ENCODE results near the gene IL1RL2. TPM values are rescaled to one million over a fixed set of nuclear protein-coding genes. Genes with fewer than 3 reads are reported as not detected.

The IL1RL2 gene
- 1 to 10 TPM in 1 of 4 donors, under 1 TPM in 1, not detected in 2; 0.70 to 1.3 TPM for total RNA-seq

GRCh38 chr2:102186791-102187495, at the start of gene IL1RL2:
Gene IL1RL2, plus strand, starts transcription at chr2:102187023. Its CDS starts 845 bp downstream, at chr2:102187868.
- H3K36me3 ChIP-seq: no peaks in the 10 kb centered on the region
- TF ChIP-seq CTCF (IDR thresholded peaks at IDR 0.05) (no peak), POLR2A (IDR thresholded peaks at IDR 0.05) (no peak)
- no peaks in the 10 kb centered on the region for H3K9me3 ChIP-seq
- peak within 1 kb of the TSS; percentile 32 to 60 for H3K27ac ChIP-seq
- intact Hi-C loops (cut with DNase I; ENCODE audit: low total_unique reads): no loop called here
- peak in 1 of 2 donors; percentile 37 for DNase-seq
- H3K4me3 ChIP-seq: peak within 1 kb of the TSS; percentile 40 to 41
- H3K27me3 ChIP-seq: no peaks in the 10 kb centered on the region
- peaks cover 0 to 4% of the 10 kb centered on the region in 2 donors for H3K4me1 ChIP-seq

- Histone ChIP-seq H3K4me1 (no peaks in the 10 kb centered on the region), H3K4me3 (no peak overlapping the region), H3K36me3 (no peaks in the 10 kb centered on the region), H3K27ac (no peak overlapping the region), H3K9me3 (no peaks in the 10 kb centered on the region), H3K27me3 (no peaks in the 10 kb centered on the region)
- TF ChIP-seq POLR2A (IDR thresholded peaks at IDR 0.05): no peak
- DNase-seq: no peak
- intact Hi-C loops (cut with DNase I; ENCODE audit: low total_unique reads): no loop called here
Observed at GRCh38 chr2:102137138-102137537, 49.7 kb upstream of the IL1RL2 start.

- no peak overlapping the region for H3K4me3 ChIP-seq
- intact Hi-C loops (cut with DNase I; ENCODE audit: low total_unique reads): no loop called here
- no peak for DNase-seq
- H3K9me3 ChIP-seq: no peaks in the 10 kb centered on the region
- H3K4me1 ChIP-seq: no peaks in the 10 kb centered on the region
- no peak for TF ChIP-seq POLR2A (IDR thresholded peaks at IDR 0.05)
- TF ChIP-seq CTCF (IDR thresholded peaks at IDR 0.05): no peak
- no peaks in the 10 kb centered on the region for H3K27me3 ChIP-seq
- no peaks in the 10 kb centered on the region for H3K36me3 ChIP-seq
- no peak overlapping the region for H3K27ac ChIP-seq
Observed at GRCh38 chr2:102138331-102138730, 48.5 kb upstream of the IL1RL2 start.

GRCh38 chr2:102139851-102140250, 47.0 kb upstream of the IL1RL2 start:
- H3K27ac ChIP-seq: no peak overlapping the region
- no peaks in the 10 kb centered on the region for H3K36me3 ChIP-seq
- TF ChIP-seq POLR2A (IDR thresholded peaks at IDR 0.05) (no peak), CTCF (IDR thresholded peaks at IDR 0.05) (no peak)
- H3K27me3 ChIP-seq: no peaks in the 10 kb centered on the region
- DNase-seq: no peak
- H3K9me3 ChIP-seq: no peaks in the 10 kb centered on the region
- intact Hi-C loops (cut with DNase I; ENCODE audit: low total_unique reads): loop anchor here (10.0 kb wide), 1 partner anchor 115 kb away; no protein-coding TSS in a partner anchor
- H3K4me1 ChIP-seq: no peaks in the 10 kb centered on the region
- no peak overlapping the region for H3K4me3 ChIP-seq

- TF ChIP-seq CTCF (IDR thresholded peaks at IDR 0.05): no peak
- no peak for TF ChIP-seq POLR2A (IDR thresholded peaks at IDR 0.05)
- no peaks in the 10 kb centered on the region for H3K4me1 ChIP-seq
- no peaks in the 10 kb centered on the region for H3K36me3 ChIP-seq
- intact Hi-C loops (cut with DNase I; ENCODE audit: low total_unique reads): loop anchor here (10.0 kb wide), 1 partner anchor 116 kb away; no protein-coding TSS in a partner anchor
- no peak overlapping the region for H3K4me3 ChIP-seq
- H3K27ac ChIP-seq: peak overlapping the region; percentile 75 to 94
- no peaks in the 10 kb centered on the region for H3K9me3 ChIP-seq
- DNase-seq: no peak
- H3K27me3 ChIP-seq: no peaks in the 10 kb centered on the region
Observed at GRCh38 chr2:102140377-102140776, 46.4 kb upstream of the IL1RL2 start.
